NB4 (cell line): ENCODE results near the gene ZNF567.

Experiments
- CTCF ChIP-seq: IDR thresholded peaks from one replicate; pipeline ENCODE4 v1.5.1; 2012; ENCODE audit warnings: low read depth, low read length
- TF ChIP-seq, protein P1 (sequence below): IDR thresholded peaks from 2 replicates; pipeline ENCODE4 v1.6.1; 2011; ENCODE audit warnings: low read depth, low read length

GRCh38 chr19:36665832-36666231 is 21.6 kb upstream of the ZNF567 start:
- TF ChIP-seq CTCF, result no peak
- TF ChIP-seq, protein P1, sequence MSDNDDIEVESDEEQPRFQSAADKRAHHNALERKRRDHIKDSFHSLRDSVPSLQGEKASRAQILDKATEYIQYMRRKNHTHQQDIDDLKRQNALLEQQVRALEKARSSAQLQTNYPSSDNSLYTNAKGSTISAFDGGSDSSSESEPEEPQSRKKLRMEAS, result no peak
